Activated T-cell treated with anti-CD3 and anti-CD28 coated beads, Interleukin-2, amount 50 U/mL, for 24 hours (primary cell): Measurements from ENCODE around the gene SPINT3.

Source experiments
- DNase-seq: peaks from one replicate; pipeline ENCODE4 v3.0.0-alpha.2; 2020
- H3K27ac Mint-ChIP-seq: 2 replicates; pipeline ENCODE4 v1.8.0; 2020; ENCODE audit warnings: mild to moderate bottlenecking, mixed read lengths
- H3K27me3 Mint-ChIP-seq: 2 replicates; pipeline ENCODE4 v1.8.0; 2020; ENCODE audit warnings: mixed read lengths
- H3K36me3 Mint-ChIP-seq: 2 replicates; pipeline ENCODE4 v1.8.0; 2020; ENCODE audit warnings: low read depth, mixed read lengths
- H3K4me1 Mint-ChIP-seq: 2 replicates; pipeline ENCODE4 v1.8.0; 2020; ENCODE audit warnings: low read depth, mixed read lengths
- H3K4me3 Mint-ChIP-seq: 2 replicates; pipeline ENCODE4 v1.8.0; 2020; ENCODE audit warnings: mild to moderate bottlenecking, moderate library complexity, mixed read lengths
- H3K9me3 Mint-ChIP-seq: 2 replicates; pipeline ENCODE4 v1.8.0; 2020; ENCODE audit warnings: mixed read lengths

SPINT3 gene

DNA sequence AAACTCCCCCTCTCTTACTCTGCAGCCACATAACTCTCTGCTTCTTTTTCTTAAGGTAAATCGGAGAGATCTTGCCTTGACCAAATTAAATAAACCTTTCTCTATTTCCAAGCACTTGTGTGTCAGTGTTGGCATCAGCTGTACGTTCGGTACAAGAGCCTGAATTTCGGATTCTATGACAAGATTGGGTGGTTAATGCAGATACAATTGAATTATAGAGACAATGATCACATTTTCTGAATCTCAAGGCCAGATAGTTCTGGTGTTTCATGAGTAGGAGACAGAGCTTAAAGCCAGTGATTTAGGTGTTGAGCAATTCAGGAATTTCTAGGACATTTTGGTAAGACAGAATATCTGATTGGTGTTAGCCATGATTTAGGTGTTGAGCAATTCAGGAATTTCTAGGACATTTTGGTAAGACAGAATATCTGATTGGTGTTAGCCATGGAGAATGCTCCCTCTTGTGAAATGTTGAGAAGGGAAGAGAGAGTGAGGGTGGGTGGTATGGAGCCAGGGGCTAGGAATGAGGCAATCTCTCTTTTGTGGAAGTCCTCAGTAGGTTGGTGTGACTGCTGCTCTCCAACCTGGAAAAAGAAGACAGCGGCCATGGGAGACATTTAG, 5.1 kb downstream of the SPINT3 start:
- peaks cover 46% of the 10 kb centered on the region for H3K27me3 Mint-ChIP-seq
- H3K4me1 Mint-ChIP-seq: peaks cover 13% of the 10 kb centered on the region
- H3K9me3 Mint-ChIP-seq: no peaks in the 10 kb centered on the region
- no peak for DNase-seq
- H3K27ac Mint-ChIP-seq: no peak overlapping the region
- H3K4me3 Mint-ChIP-seq: no peak overlapping the region
- no peaks in the 10 kb centered on the region for H3K36me3 Mint-ChIP-seq

DNA sequence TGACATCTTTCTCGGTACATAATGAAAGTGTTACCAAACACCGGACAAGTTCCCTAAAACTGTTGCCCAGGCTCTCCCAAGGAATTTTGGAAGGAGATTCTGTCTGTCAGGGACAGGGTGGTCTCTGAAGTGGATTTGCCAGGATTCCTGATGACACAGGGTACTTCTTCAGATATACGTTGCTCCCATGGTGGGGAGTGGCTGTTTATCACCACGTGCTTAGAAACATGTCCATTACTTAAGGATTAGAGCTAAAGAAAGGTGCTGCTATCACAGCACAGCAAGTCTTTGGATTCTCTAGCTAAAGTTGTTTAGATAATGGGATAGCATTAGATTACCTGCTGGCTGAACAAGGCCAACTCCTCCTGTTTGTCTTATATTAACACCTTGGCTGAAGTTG, 6.3 kb downstream of the SPINT3 start:
- no peak overlapping the region for H3K4me3 Mint-ChIP-seq
- DNase-seq: no peak
- H3K9me3 Mint-ChIP-seq: no peaks in the 10 kb centered on the region
- H3K27me3 Mint-ChIP-seq: peaks cover 52% of the 10 kb centered on the region
- H3K27ac Mint-ChIP-seq: no peak overlapping the region
- peaks cover 13% of the 10 kb centered on the region for H3K4me1 Mint-ChIP-seq
- no peaks in the 10 kb centered on the region for H3K36me3 Mint-ChIP-seq

GRCh38 chr20:45508068-45508886, 7.1 kb downstream of the SPINT3 start:
- H3K36me3 Mint-ChIP-seq: no peaks in the 10 kb centered on the region
- no peak overlapping the region for H3K4me3 Mint-ChIP-seq
- H3K27me3 Mint-ChIP-seq: peaks cover 56% of the 10 kb centered on the region
- H3K4me1 Mint-ChIP-seq: peaks cover 13% of the 10 kb centered on the region
- H3K27ac Mint-ChIP-seq: no peak overlapping the region
- DNase-seq: no peak
- H3K9me3 Mint-ChIP-seq: no peaks in the 10 kb centered on the region

- Mint-ChIP-seq H3K27me3 (peaks cover 60% of the 10 kb centered on the region), H3K4me1 (peaks cover 13% of the 10 kb centered on the region), H3K4me3 (no peak overlapping the region), H3K36me3 (no peaks in the 10 kb centered on the region), H3K9me3 (no peaks in the 10 kb centered on the region), H3K27ac (no peak overlapping the region)
- no peak for DNase-seq
These were observed 8.2 kb downstream of the SPINT3 start for GRCh38 chr20:45507011-45507820.

- H3K27ac Mint-ChIP-seq: no peak overlapping the region
- H3K9me3 Mint-ChIP-seq: no peaks in the 10 kb centered on the region
- peaks cover 60% of the 10 kb centered on the region for H3K27me3 Mint-ChIP-seq
- no peak for DNase-seq
- peaks cover 13% of the 10 kb centered on the region for H3K4me1 Mint-ChIP-seq
- no peak overlapping the region for H3K4me3 Mint-ChIP-seq
- no peaks in the 10 kb centered on the region for H3K36me3 Mint-ChIP-seq
These were observed 9.0 kb downstream of the SPINT3 start for GRCh38 chr20:45506398-45506797.

- peaks cover 72% of the 10 kb centered on the region for H3K27me3 Mint-ChIP-seq
- no peak overlapping the region for H3K4me3 Mint-ChIP-seq
- DNase-seq: no peak
- no peaks in the 10 kb centered on the region for H3K36me3 Mint-ChIP-seq
- peaks cover 13% of the 10 kb centered on the region for H3K4me1 Mint-ChIP-seq
- no peak overlapping the region for H3K27ac Mint-ChIP-seq
- no peaks in the 10 kb centered on the region for H3K9me3 Mint-ChIP-seq
These were observed 12.0 kb downstream of the SPINT3 start for GRCh38 chr20:45503403-45503802.

GRCh38 chr20:45502561-45502960, 12.9 kb downstream of the SPINT3 start:
- H3K36me3 Mint-ChIP-seq: no peaks in the 10 kb centered on the region
- DNase-seq: no peak
- H3K27me3 Mint-ChIP-seq: peaks cover 65% of the 10 kb centered on the region
- H3K9me3 Mint-ChIP-seq: no peaks in the 10 kb centered on the region
- peaks cover 8% of the 10 kb centered on the region for H3K4me1 Mint-ChIP-seq
- H3K4me3 Mint-ChIP-seq: no peak overlapping the region
- H3K27ac Mint-ChIP-seq: no peak overlapping the region

DNA sequence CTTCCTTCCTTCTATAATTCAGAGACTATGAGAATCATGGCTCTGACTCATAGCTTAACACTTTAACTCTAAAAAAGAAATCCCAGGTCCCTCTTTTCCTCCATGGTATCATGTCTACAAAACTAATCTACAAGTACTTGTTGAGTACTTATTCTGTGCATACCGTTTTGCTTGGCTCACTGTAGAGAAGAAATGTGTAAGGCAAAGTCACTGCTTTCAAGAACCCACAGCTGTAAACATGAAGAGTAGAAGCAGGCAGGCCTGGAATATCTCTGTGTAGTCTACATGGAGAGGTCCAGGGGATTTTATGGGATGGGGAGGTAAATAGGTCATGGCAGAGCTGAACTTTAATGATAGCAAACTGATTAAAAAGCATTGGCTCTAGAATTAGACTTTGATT, 13.8 kb downstream of the SPINT3 start:
- Mint-ChIP-seq H3K4me3 (no peak overlapping the region), H3K4me1 (no peaks in the 10 kb centered on the region), H3K27me3 (peaks cover 61% of the 10 kb centered on the region), H3K27ac (no peak overlapping the region), H3K9me3 (no peaks in the 10 kb centered on the region), H3K36me3 (no peaks in the 10 kb centered on the region)
- DNase-seq: no peak

DNA sequence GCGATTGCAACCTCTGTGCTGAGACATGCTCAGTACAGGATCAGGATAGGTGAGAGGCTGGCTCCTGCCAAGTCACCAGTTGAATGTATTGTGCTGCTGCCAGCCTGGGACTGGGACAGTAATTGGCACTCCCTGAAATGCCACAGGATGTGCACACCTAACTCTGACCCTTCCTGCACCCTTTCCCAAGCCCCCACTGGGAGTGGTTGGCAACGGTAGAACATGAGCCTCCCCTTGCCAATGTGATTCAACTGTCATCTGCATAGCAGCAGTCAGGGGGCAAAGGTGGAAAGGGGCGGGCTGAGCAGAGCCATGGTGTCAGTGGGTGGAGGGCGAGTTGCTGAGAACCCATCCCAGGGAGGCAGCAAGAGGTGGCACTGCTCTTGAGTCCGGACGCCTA, 15.4 kb downstream of the SPINT3 start:
- no peaks in the 10 kb centered on the region for H3K36me3 Mint-ChIP-seq
- peaks cover 48% of the 10 kb centered on the region for H3K27me3 Mint-ChIP-seq
- no peak overlapping the region for H3K27ac Mint-ChIP-seq
- no peak for DNase-seq
- no peaks in the 10 kb centered on the region for H3K9me3 Mint-ChIP-seq
- no peaks in the 10 kb centered on the region for H3K4me1 Mint-ChIP-seq
- no peak overlapping the region for H3K4me3 Mint-ChIP-seq

GRCh38 chr20:45497971-45498494, 17.4 kb downstream of the SPINT3 start:
- Mint-ChIP-seq H3K27ac (no peak overlapping the region), H3K4me1 (no peaks in the 10 kb centered on the region), H3K27me3 (peaks cover 41% of the 10 kb centered on the region), H3K9me3 (no peaks in the 10 kb centered on the region), H3K4me3 (no peak overlapping the region), H3K36me3 (no peaks in the 10 kb centered on the region)
- no peak for DNase-seq

DNA sequence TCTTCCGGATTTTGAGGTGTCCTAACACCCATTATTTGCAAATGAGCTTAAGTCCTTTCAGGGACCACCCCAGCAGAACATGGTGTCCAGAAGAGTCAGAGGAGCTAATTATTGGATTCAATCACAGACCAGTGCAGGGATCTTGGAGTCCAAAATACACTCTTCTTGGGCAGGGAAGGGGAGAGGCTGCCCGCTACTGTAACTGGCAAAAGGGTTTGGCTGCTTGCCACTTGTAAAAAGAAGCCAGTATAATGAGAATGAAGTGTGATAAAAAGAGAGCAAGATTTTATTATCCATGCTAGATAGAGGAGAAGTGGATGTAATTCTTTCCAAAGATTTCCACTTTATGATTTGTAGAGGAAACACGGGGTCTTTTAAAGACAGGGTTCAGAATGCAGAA, 19.3 kb downstream of the SPINT3 start:
- DNase-seq: no peak
- H3K27ac Mint-ChIP-seq: no peak overlapping the region
- no peaks in the 10 kb centered on the region for H3K9me3 Mint-ChIP-seq
- H3K36me3 Mint-ChIP-seq: no peaks in the 10 kb centered on the region
- H3K27me3 Mint-ChIP-seq: peaks cover 34% of the 10 kb centered on the region
- H3K4me1 Mint-ChIP-seq: no peaks in the 10 kb centered on the region
- H3K4me3 Mint-ChIP-seq: no peak overlapping the region

- Mint-ChIP-seq H3K27ac (no peak overlapping the region), H3K9me3 (no peaks in the 10 kb centered on the region), H3K4me3 (no peak overlapping the region), H3K36me3 (no peaks in the 10 kb centered on the region), H3K27me3 (peaks cover 30% of the 10 kb centered on the region), H3K4me1 (no peaks in the 10 kb centered on the region)
- no peak for DNase-seq
These were observed 19.9 kb downstream of the SPINT3 start for GRCh38 chr20:45495501-45495941.

DNA sequence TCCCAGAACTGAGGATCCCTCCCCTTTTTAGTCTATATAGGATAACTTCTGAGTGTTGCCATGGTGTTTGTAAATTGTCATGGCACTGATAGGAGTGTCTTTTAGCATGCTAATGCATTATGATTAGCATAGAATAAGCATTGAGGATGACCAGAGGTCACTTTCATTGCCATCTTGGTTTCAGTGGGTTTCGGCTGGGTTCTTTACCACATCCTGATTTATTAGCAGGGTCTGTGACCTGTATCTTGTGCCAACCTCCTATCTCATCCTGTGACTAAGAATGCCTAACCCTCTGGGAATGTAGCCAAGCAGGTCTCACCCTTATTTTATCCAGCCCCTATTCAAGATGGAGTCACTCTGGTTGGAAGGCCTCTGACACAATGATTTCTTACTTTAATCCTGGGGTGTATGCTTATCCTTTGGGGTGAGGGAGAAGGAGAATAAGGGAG, 26.3 kb downstream of the SPINT3 start:
- DNase-seq: no peak
- H3K27ac Mint-ChIP-seq: no peak overlapping the region
- H3K27me3 Mint-ChIP-seq: peaks cover 39% of the 10 kb centered on the region
- H3K4me3 Mint-ChIP-seq: no peak overlapping the region
- H3K36me3 Mint-ChIP-seq: no peaks in the 10 kb centered on the region
- H3K4me1 Mint-ChIP-seq: no peaks in the 10 kb centered on the region
- H3K9me3 Mint-ChIP-seq: no peaks in the 10 kb centered on the region

DNA sequence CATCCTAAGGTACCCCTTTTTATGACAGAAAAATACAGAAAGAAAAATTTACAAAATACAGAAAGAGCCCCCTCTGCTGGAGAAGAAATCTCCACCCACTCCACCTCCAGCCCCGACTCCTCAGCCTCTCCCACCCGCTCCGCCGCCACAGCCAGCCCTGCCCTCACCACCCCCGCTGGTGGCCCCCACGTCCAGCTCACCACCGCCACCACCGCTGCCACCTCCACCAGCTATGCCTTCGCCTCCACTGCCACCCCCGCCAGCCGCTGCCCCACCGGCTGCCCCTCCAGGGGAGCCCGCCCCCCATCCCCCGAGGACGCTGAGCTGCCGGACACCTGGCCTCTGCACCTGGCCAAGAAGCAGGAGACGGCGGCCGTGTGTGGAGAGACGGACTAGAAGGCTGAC, 28.2 kb downstream of the SPINT3 start:
- peaks cover 38% of the 10 kb centered on the region for H3K27me3 Mint-ChIP-seq
- H3K9me3 Mint-ChIP-seq: no peaks in the 10 kb centered on the region
- DNase-seq: no peak
- H3K4me1 Mint-ChIP-seq: no peaks in the 10 kb centered on the region
- H3K36me3 Mint-ChIP-seq: no peaks in the 10 kb centered on the region
- H3K4me3 Mint-ChIP-seq: no peak overlapping the region
- H3K27ac Mint-ChIP-seq: no peak overlapping the region
